ENCODE results near the gene CDC42EP3. TPM values are rescaled to one million over a fixed set of nuclear protein-coding genes. Genes with fewer than 3 reads are reported as not detected.
A peak's percentile ranks its signal among the peaks of the same experiment; 100 is the strongest.

The CDC42EP3 gene
- total RNA-seq, 4 donors from 2014 or later = 0.57 to 16.2 (median 9.9) TPM

- H3K27ac ChIP-seq = peak overlapping the region in 3 of 4 donors; percentile 53 to 77 (median 64)
- H3K27me3 ChIP-seq = no peaks in the 10 kb centered on the region
- WGBS, 2 donors = 39 to 41% methylated on average over 2 of the region's 9 CpGs
- no peaks in the 10 kb centered on the region for H3K9me3 ChIP-seq
- peak overlapping the region in 1 of 4 donors; percentile 14 for H3K4me3 ChIP-seq
- H3K4me1 ChIP-seq = peaks cover 22 to 89% (median 51%) of the 10 kb centered on the region in 3 donors
- DNase-seq = peak; percentile 16
- peak in 3 of 6 experiments; percentile 16 to 43 (median 32) for TF ChIP-seq CTCF (IDR thresholded peaks at IDR 0.05)
- no peak for TF ChIP-seq POLR2A (IDR thresholded peaks at IDR 0.05)
- intact Hi-C loops (cut with DNase I) = no loop called here
- peaks cover 0 to 7% (median 0%) of the 10 kb centered on the region in 3 donors for H3K36me3 ChIP-seq
Observed at GRCh38 chr2:37648331-37649011, 23.0 kb downstream of the CDC42EP3 start.

GRCh38 chr2:37647971-37648330 is 23.5 kb downstream of the CDC42EP3 start:
- Histone ChIP-seq H3K4me1 (peaks cover 16 to 87% (median 50%) of the 10 kb centered on the region in 3 donors), H3K9me3 (no peaks in the 10 kb centered on the region), H3K4me3 (no peak overlapping the region), H3K36me3 (peaks cover 0 to 7% (median 0%) of the 10 kb centered on the region in 3 donors), H3K27me3 (no peaks in the 10 kb centered on the region), H3K27ac (peak overlapping the region in 3 of 4 donors; percentile 53 to 77 (median 64))
- no peak for DNase-seq
- intact Hi-C loops (cut with DNase I) = no loop called here
- 60 to 65% methylated on average over 2 of the region's 2 CpGs for WGBS, 2 donors
- TF ChIP-seq POLR2A (IDR thresholded peaks at IDR 0.05) (no peak), CTCF (IDR thresholded peaks at IDR 0.05) (no peak)

GRCh38 chr2:37645836-37646235 is 25.6 kb downstream of the CDC42EP3 start:
- Histone ChIP-seq H3K27me3 (no peaks in the 10 kb centered on the region), H3K4me3 (no peak overlapping the region), H3K9me3 (no peaks in the 10 kb centered on the region), H3K36me3 (peaks cover 0 to 7% (median 0%) of the 10 kb centered on the region in 3 donors), H3K4me1 (peaks cover 2 to 76% (median 39%) of the 10 kb centered on the region in 3 donors), H3K27ac (peak overlapping the region in 3 of 4 donors; percentile 16 to 37 (median 34))
- DNase-seq = no peak
- intact Hi-C loops (cut with DNase I) = no loop called here
- 94 to 96% methylated on average over 4 to 6 of the region's 9 CpGs for WGBS, 2 donors
- TF ChIP-seq CTCF (IDR thresholded peaks at IDR 0.05) = no peak
- TF ChIP-seq POLR2A (IDR thresholded peaks at IDR 0.05) = no peak

- no peak for DNase-seq
- Histone ChIP-seq H3K4me1 (peaks cover 2 to 72% (median 35%) of the 10 kb centered on the region in 3 donors), H3K4me3 (no peak overlapping the region), H3K27ac (peak overlapping the region in 2 of 4 donors; percentile 16 to 34), H3K9me3 (no peaks in the 10 kb centered on the region), H3K27me3 (no peaks in the 10 kb centered on the region), H3K36me3 (peaks cover 0 to 7% (median 0%) of the 10 kb centered on the region in 3 donors)
- TF ChIP-seq POLR2A (IDR thresholded peaks at IDR 0.05) = no peak
- no peak for TF ChIP-seq CTCF (IDR thresholded peaks at IDR 0.05)
- intact Hi-C loops (cut with DNase I) = no loop called here
- WGBS, 2 donors = 39 to 43% methylated on average over 6 of the region's 6 CpGs
Observed at GRCh38 chr2:37645362-37645761, 26.1 kb downstream of the CDC42EP3 start.

GRCh38 chr2:37644191-37644590 is 27.3 kb downstream of the CDC42EP3 start:
- Histone ChIP-seq H3K4me1 (peaks cover 2 to 61% (median 34%) of the 10 kb centered on the region in 3 donors), H3K36me3 (peaks cover 0 to 7% (median 0%) of the 10 kb centered on the region in 3 donors), H3K27ac (peak overlapping the region in 1 of 4 donors; percentile 34), H3K4me3 (no peak overlapping the region), H3K27me3 (no peaks in the 10 kb centered on the region), H3K9me3 (no peaks in the 10 kb centered on the region)
- TF ChIP-seq CTCF (IDR thresholded peaks at IDR 0.05) (no peak), POLR2A (IDR thresholded peaks at IDR 0.05) (no peak)
- intact Hi-C loops (cut with DNase I) = no loop called here
- 72 to 74% methylated on average over 5 of the region's 5 CpGs for WGBS, 2 donors
- DNase-seq = no peak

Data from esophagus squamous epithelium (tissue), 5 donors.